HG02885 (cell line): ENCODE measurements around the gene AMN.

Source experiments
- ATAC-seq: cut with Tn5 transposase; IDR thresholded peaks from one replicate; pipeline ENCODE4 v1.9.1; 2021; ENCODE audit warnings: mild to moderate bottlenecking; ENCODE audit not compliant: unreplicated experiment, poor library complexity

AMN gene

DNA sequence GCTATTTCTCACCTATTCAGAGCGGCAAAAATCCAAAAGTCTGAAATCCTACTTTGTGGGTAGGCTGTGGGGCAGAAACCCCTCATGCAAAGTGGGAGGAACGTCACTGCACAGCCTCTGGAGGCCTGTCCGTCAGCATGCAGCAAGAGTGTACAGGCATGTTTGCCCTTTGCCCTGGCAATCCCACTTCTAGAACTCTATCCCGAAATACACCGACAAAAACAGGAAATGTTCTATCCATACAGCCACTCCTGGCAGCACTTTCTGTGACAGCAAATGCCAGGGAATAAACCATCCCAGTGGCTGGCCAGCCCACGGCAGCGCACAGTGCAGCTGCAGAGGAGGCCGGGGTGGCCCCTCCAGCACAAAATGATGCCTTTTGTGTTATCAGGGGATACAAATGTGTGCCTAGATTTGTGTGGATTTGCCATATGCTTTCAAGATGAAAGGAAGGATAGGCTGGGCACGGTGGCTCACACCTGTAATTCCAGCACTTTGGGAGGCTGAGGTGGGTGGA, 39.7 kb downstream of the AMN start:
- no peak for ATAC-seq

DNA sequence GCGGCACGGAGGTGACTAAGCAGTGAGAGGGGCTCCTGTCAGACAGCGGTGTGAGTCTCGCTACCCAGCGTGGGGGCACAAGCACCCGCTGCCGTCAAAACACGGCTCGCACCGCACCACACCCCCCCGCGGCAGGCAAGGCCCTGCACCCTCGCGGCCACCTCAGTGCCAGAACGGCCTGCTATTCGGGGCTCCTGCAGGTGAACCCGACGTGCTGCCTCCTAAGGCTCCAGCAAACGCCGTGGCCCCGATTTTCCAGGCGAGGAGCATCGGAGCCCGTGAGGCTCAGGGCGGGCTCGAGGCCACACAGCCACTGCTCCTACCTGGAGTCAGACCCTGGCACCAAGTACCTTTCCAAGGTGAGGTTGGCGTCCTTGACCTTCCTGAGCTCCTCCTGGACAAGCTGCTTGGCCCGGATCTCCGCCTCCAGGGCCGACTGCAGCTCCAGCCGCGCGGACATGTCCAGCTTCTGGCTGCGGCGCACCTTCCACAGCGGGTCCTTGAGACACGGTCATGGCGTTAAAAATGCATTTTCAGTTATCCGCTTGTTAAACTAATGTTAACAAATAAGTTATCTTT, 41.8 kb downstream of the AMN start:
- no peak for ATAC-seq

DNA sequence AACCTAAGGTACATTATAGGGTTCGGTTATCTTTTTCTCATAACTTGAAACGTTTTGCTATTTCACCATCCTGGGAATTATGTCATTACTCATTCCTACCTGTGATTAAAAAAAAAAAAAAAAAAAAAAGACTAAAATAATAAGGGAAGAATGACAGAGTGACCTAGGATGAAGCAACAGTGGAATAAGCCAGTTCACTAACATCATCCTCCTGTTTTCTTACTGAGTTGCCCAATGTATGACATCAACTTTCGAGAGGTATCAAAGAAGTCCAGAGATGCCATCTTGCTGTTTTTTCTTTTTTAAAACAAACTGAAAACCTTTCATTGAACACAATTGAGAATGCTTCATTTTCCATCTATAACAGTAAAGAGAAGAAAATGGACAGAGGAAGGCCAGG, 42.8 kb downstream of the AMN start:
- no peak for ATAC-seq

DNA sequence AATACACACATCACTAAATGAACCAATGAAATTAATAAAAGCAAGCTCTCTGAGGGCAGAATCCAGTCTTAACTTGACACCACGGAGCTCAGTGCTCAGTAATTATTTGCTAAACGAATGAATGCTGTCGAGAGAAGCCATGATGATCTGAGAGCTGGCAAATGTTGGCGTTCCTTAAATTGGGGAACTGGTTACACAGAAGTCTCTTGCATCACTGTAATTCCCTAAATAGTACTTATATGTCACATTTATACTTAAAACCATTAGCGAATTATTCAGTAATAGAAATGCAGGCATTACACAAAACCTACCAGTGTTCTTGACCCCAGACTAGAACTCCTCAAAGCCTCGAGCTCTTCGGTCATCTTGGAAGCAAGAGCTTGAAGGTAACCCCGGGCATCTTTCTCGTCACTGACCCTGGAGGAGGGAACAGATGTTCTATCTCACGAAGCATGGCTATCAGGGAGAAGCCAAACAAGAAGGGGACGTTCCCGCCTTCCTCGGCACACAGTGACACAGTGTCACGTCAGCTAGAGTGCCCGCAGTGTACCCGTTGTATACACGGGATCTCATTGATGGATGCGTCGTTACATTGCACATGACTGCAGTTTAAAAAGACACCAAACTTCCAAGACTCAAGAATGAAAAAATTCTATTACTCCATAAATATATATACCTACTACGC, 43.6 kb downstream of the AMN start:
- ATAC-seq = no peak

GRCh38 chr14:102966681-102967505, 44.4 kb downstream of the AMN start:
- no peak for ATAC-seq

GRCh38 chr14:102967506-102967795, 45.0 kb downstream of the AMN start:
- no peak for ATAC-seq

GRCh38 chr14:102968306-102968705, 45.8 kb downstream of the AMN start:
- ATAC-seq = no peak

- ATAC-seq = no peak
Observed at GRCh38 chr14:102969060-102969791, 46.8 kb downstream of the AMN start.

- ATAC-seq = no peak
Observed at GRCh38 chr14:102969901-102970300, 47.4 kb downstream of the AMN start.

DNA sequence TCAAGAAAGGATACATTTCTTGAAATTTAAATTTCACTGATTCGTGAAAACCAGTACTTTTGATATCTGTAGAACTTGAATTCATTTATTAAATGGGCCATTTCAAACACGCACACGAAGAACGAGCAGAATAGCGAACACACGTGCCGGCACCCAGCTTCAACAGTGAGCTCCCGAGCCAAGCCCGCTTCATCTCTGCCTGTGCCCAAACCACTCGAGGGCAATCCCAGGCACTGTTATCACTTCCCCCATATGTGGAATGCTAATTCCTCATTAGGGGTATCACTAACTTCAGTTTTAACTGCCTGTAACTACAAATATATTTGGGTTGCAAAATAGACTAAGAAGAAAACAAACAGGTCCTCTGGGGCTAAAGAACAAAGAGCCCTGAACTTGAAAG, 48.0 kb downstream of the AMN start:
- no peak for ATAC-seq

GRCh38 chr14:102971314-102971713, 48.9 kb downstream of the AMN start:
- no peak for ATAC-seq

- ATAC-seq = no peak
Observed at GRCh38 chr14:102971836-102972606, 49.6 kb downstream of the AMN start.

- no peak for ATAC-seq
Observed at GRCh38 chr14:102973706-102974285, 51.3 kb downstream of the AMN start.

DNA sequence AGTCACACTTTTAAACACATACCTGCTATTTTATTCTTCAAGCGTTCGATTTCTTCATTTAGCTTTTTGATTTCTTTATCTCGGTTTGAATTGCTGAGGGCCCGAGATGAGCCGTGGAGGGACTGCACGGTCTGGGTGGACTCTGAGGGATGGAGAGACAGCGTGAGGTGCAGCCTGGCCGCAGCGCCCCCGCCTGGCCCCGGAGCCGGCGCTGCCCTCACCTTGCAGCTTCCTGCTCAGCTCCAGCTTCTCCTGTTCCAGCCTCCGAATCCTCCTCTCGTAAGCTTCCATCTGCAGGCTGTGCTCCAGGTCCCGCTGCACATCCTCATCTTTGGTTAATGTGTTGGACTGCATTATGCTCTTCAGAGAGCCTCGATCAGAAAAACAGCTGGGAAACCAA, 53.2 kb downstream of the AMN start:
- ATAC-seq = no peak

DNA sequence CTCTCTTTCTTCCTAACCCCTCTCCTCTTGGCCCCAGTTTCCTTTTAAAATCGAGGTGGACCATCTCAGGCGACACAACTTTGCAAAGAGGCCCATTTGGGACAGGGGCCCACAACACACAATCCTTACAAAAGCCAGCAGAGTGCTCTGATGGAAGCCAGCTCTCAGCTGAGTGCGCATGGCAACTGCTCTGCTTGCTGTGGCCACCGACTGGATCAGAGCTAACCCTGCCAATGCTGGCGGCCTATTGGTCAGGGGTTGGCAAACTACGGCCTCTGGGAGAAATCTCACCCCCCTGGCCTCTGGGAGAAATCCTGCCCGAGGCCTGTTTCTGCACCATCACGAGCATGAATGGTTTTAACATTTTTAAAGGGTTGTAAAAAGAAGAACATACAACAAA, 55.0 kb downstream of the AMN start:
- ATAC-seq = no peak

DNA sequence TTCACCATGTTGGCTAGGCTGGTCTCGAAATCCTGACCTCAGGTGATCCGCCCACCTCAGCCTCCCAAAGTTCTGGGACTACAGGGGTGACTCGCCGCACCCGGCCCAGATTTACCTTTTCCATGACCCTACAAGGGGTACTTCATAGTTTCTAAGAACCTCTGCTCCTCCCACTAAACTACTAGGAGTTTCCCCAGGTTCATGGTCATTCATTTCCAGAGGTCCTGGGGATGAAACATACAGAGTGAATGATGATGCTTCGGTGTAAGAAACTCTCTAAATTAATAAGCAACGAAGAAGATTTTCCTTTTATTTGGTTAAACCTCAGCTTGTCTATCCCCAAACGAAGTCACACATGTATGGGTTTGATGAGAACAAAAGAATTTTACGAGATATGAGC, 56.9 kb downstream of the AMN start:
- ATAC-seq = no peak

GRCh38 chr14:102980409-102980810, 57.9 kb downstream of the AMN start:
- ATAC-seq = no peak
